Measurements from ENCODE around the gene PSMD12.
"Not testable (repeated sequence)": the region's sequence is repeated elsewhere in the genome, so short reads cannot be mapped to it uniquely, and the experiment has no call there.

The PSMD12 gene

GRCh38 chr17:67353161-67353560 lies 13.2 kb downstream of the PSMD12 start:
- no peak for DNase-seq

- DNase-seq: no peak
Observed at GRCh38 chr17:67349420-67349819, 17.0 kb downstream of the PSMD12 start.

- DNase-seq: no peak
Observed at GRCh38 chr17:67347826-67348225, 18.6 kb downstream of the PSMD12 start.

GRCh38 chr17:67343237-67343636 lies 23.1 kb downstream of the PSMD12 start:
- DNase-seq: no peak

- DNase-seq: not testable (repeated sequence)
Observed at GRCh38 chr17:67338353-67338752, 28.0 kb downstream of the PSMD12 start.

GRCh38 chr17:67336859-67337258 lies 29.5 kb downstream of the PSMD12 start:
- no peak for DNase-seq

- DNase-seq: no peak
Observed at GRCh38 chr17:67335245-67335835, 31.0 kb downstream of the PSMD12 start.

GRCh38 chr17:67332162-67332508 lies 34.2 kb downstream of the PSMD12 start:
- not testable (repeated sequence) for DNase-seq

GRCh38 chr17:67331381-67332161 lies 34.8 kb downstream of the PSMD12 start:
- DNase-seq: not testable (repeated sequence)

- no peak for DNase-seq
Observed at GRCh38 chr17:67328026-67328425, 38.4 kb downstream of the PSMD12 start.

GRCh38 chr17:67326959-67327745 lies 39.2 kb downstream of the PSMD12 start:
- not testable (repeated sequence) for DNase-seq

GRCh38 chr17:67326440-67326839 lies 39.9 kb downstream of the PSMD12 start:
- DNase-seq: no peak

- no peak for DNase-seq
Observed at GRCh38 chr17:67324330-67324729, 42.0 kb downstream of the PSMD12 start.

GRCh38 chr17:67323445-67323844 lies 42.9 kb downstream of the PSMD12 start:
- DNase-seq: no peak

GRCh38 chr17:67322042-67322787 lies 44.2 kb downstream of the PSMD12 start:
- DNase-seq: no peak

GRCh38 chr17:67321486-67321885 lies 44.9 kb downstream of the PSMD12 start:
- DNase-seq: not testable (repeated sequence)

- DNase-seq: no peak
Observed at GRCh38 chr17:67316781-67317180, 49.6 kb downstream of the PSMD12 start.

GRCh38 chr17:67315865-67316264 lies 50.5 kb downstream of the PSMD12 start:
- no peak for DNase-seq

- no peak for DNase-seq
Observed at GRCh38 chr17:67312265-67312664, 54.1 kb downstream of the PSMD12 start.

GRCh38 chr17:67311575-67311974 lies 54.8 kb downstream of the PSMD12 start:
- DNase-seq: no peak

- no peak for DNase-seq
Observed at GRCh38 chr17:67310406-67310805, 56.0 kb downstream of the PSMD12 start.

GRCh38 chr17:67305446-67306235 lies 60.7 kb downstream of the PSMD12 start:
- DNase-seq: not testable (repeated sequence)
